HG03280 (cell line): ENCODE measurements around the gene DNAJC30.
A peak's percentile ranks its signal among the peaks of the same experiment; 100 is the strongest.
"Not testable (repeated sequence)": the region's sequence is repeated elsewhere in the genome, so short reads cannot be mapped to it uniquely, and the experiment has no call there.

Experiments used
- ATAC-seq: cut with Tn5 transposase; IDR thresholded peaks from one replicate; pipeline ENCODE4 v1.9.1; 2021; ENCODE audit warnings: mild to moderate bottlenecking, moderate library complexity; ENCODE audit not compliant: unreplicated experiment

Gene DNAJC30

GRCh38 chr7:73683056-73683787 is at the start of gene DNAJC30, which contains the start of gene BUD23:
DNAJC30 (minus strand) TSS chr7:73683453; CDS start chr7:73683423, 30 bp downstream.
BUD23 (plus strand) TSS chr7:73683597; CDS start chr7:73683626, 29 bp downstream.
- peak; percentile 92 for ATAC-seq

- no peak for ATAC-seq
Observed at GRCh38 chr7:73732397-73732796, 49.1 kb upstream of the DNAJC30 start.

GRCh38 chr7:73730485-73730884 is 47.2 kb upstream of the DNAJC30 start:
- no peak for ATAC-seq

GRCh38 chr7:73728551-73728950 is 45.3 kb upstream of the DNAJC30 start:
- ATAC-seq: no peak

- no peak for ATAC-seq
Observed at GRCh38 chr7:73727952-73728351, 44.7 kb upstream of the DNAJC30 start.

GRCh38 chr7:73726083-73726466 is 42.8 kb upstream of the DNAJC30 start:
- no peak for ATAC-seq

GRCh38 chr7:73723813-73724212 is 40.6 kb upstream of the DNAJC30 start:
- ATAC-seq: no peak

GRCh38 chr7:73722785-73723184 is 39.5 kb upstream of the DNAJC30 start:
- no peak for ATAC-seq

- not testable (repeated sequence) for ATAC-seq
Observed at GRCh38 chr7:73722182-73722581, 38.9 kb upstream of the DNAJC30 start.

GRCh38 chr7:73721377-73721817 is 38.1 kb upstream of the DNAJC30 start:
- ATAC-seq: no peak

- ATAC-seq: not testable (repeated sequence)
Observed at GRCh38 chr7:73720443-73720842, 37.2 kb upstream of the DNAJC30 start.

GRCh38 chr7:73719806-73720169 is 36.5 kb upstream of the DNAJC30 start:
- ATAC-seq: no peak

GRCh38 chr7:73718905-73719805 is 35.9 kb upstream of the DNAJC30 start, which contains the start of gene STX1A:
STX1A (minus strand) TSS chr7:73719669; CDS start chr7:73719631, 38 bp downstream.
- ATAC-seq: peak; percentile 78

- no peak for ATAC-seq
Observed at GRCh38 chr7:73718438-73718881, 35.2 kb upstream of the DNAJC30 start.

GRCh38 chr7:73717991-73718405 is 34.7 kb upstream of the DNAJC30 start:
- no peak for ATAC-seq

- ATAC-seq: no peak
Observed at GRCh38 chr7:73717025-73717807, 34.0 kb upstream of the DNAJC30 start.

GRCh38 chr7:73716318-73716890 is 33.2 kb upstream of the DNAJC30 start:
- no peak for ATAC-seq

GRCh38 chr7:73715648-73716317 is 32.5 kb upstream of the DNAJC30 start:
- no peak for ATAC-seq

GRCh38 chr7:73713319-73713718 is 30.1 kb upstream of the DNAJC30 start:
- not testable (repeated sequence) for ATAC-seq

GRCh38 chr7:73712773-73713172 is 29.5 kb upstream of the DNAJC30 start:
- ATAC-seq: no peak
